SK-N-SH (cell line): ENCODE measurements around the gene PCBD2. TPM values are rescaled to one million over a fixed set of nuclear protein-coding genes. Genes with fewer than 3 reads are reported as not detected.

Experiments used
- CTCF ChIA-PET: fragments of 300-600, 350-600 bp; formaldehyde crosslinking; extraction: SDS; loops from one replicate; lab custom pipeline; 2021; lab: Yijun Ruan, JAX
- POLR2A ChIA-PET: fragments of 350-600 bp; sonication (Branson Sonifier 250); formaldehyde crosslinking; extraction: SDS; loops from one replicate; lab custom pipeline; 2020; ENCODE audit warnings: antibody characterized with exemption, inconsistent platforms; lab: Yijun Ruan, JAX
- DNase-seq: peaks from one replicate; pipeline ENCODE4 v3.0.0; 2012
- H2AFZ ChIP-seq: fragments of 200-600 bp; sonication (generic); 2 replicates; pipeline ENCODE4 v1.8.1; 2016; ENCODE audit warnings: antibody characterized with exemption, mild to moderate bottlenecking, low read depth
- H3F3A ChIP-seq: fragments of 200-600 bp; sonication (generic); replicated peaks from 2 replicates; pipeline ENCODE3; 2016; ENCODE audit warnings: antibody characterized with exemption, mild to moderate bottlenecking; ENCODE audit not compliant: insufficient read depth
- H3K27ac ChIP-seq, 2 experiments: fragments of 200-500 bp in 1 of 2; fragments of 200-600 bp in 1 of 2; sonication (Bioruptor generic) in 1 of 2; sonication (generic), shearing (Covaris generic) in 1 of 2; 2 replicates each; pipeline versions ENCODE4 v1.5.1 to v1.6.1; 2014 to 2016; ENCODE audit warnings: low read depth in 2 of 2, inconsistent platforms in 1 of 2, low read length in 1 of 2, mild to moderate bottlenecking in 1 of 2, mixed read lengths in 1 of 2
- H3K27me3 ChIP-seq: fragments of 200-600 bp; sonication (generic), shearing (Covaris generic); 2 replicates; pipeline ENCODE4 v1.6.1; 2016; ENCODE audit warnings: mixed run types; ENCODE audit not compliant: insufficient read depth
- H3K36me3 ChIP-seq, 2 experiments: fragments of 200-500 bp in 1 of 2; fragments of 200-600 bp in 1 of 2; sonication (Bioruptor generic) in 1 of 2; sonication (generic) in 1 of 2; replicated peaks in 1 of 2; 2 replicates each; pipeline versions ENCODE3 to v1.5.1; 2014 to 2016; ENCODE audit warnings: low read length in 1 of 2, mild to moderate bottlenecking in 1 of 2; ENCODE audit not compliant: insufficient read depth in 2 of 2, control insufficient read depth in 1 of 2
- H3K4me1 ChIP-seq, 2 experiments: fragments of 200-500 bp in 1 of 2; fragments of 200-600 bp in 1 of 2; sonication (Bioruptor generic) in 1 of 2; sonication (generic), shearing (Covaris generic) in 1 of 2; 2 replicates each; pipeline versions ENCODE4 v1.5.1 to v1.6.1; 2014 to 2016; ENCODE audit warnings: low read depth in 1 of 2, low read length in 1 of 2, mixed run types in 1 of 2; ENCODE audit not compliant: insufficient read depth in 2 of 2, control insufficient read depth in 1 of 2
- H3K4me2 ChIP-seq: fragments of 200-600 bp; sonication (generic), shearing (Covaris generic); 2 replicates; pipeline ENCODE4 v1.6.1; 2017; ENCODE audit warnings: mixed run types
- H3K4me3 ChIP-seq, 2 experiments: fragments of 200-500 bp in 1 of 2; fragments of 200-600 bp in 1 of 2; sonication (Bioruptor generic) in 1 of 2; sonication (generic), shearing (Covaris generic) in 1 of 2; 2 replicates each; pipeline versions ENCODE4 v1.5.1 to v1.8.1; 2014 to 2016; ENCODE audit warnings: low read depth in 2 of 2, inconsistent platforms in 1 of 2, low read length in 1 of 2, mild to moderate bottlenecking in 1 of 2, mixed read lengths in 1 of 2, moderate library complexity in 1 of 2
- H3K79me2 ChIP-seq: fragments of 200-600 bp; sonication (generic); 2 replicates; pipeline ENCODE4 v1.8.1; 2017; ENCODE audit warnings: mild to moderate bottlenecking; ENCODE audit not compliant: insufficient read depth
- H3K9ac ChIP-seq: fragments of 200-600 bp; sonication (generic); 2 replicates; pipeline ENCODE4 v1.6.1; 2017; ENCODE audit warnings: mixed run types
- H3K9me2 ChIP-seq: fragments of 200-600 bp; sonication (generic); 2 replicates; pipeline ENCODE4 v1.6.1; 2017; ENCODE audit warnings: mixed run types
- H3K9me3 ChIP-seq: fragments of 200-600 bp; sonication (generic); 2 replicates; pipeline ENCODE4 v1.6.1; 2017; ENCODE audit warnings: mixed run types, mild to moderate bottlenecking, moderate library complexity
- H4K20me1 ChIP-seq: fragments of 200-600 bp; sonication (generic); 2 replicates; pipeline ENCODE4 v1.6.1; 2017; ENCODE audit warnings: mild to moderate bottlenecking, mixed run types; ENCODE audit not compliant: insufficient read depth
- FOSL2 ChIP-seq: IDR thresholded peaks from 2 replicates; pipeline ENCODE4 v1.4.0; 2012; ENCODE audit warnings: low read depth, mild to moderate bottlenecking, moderate library complexity, borderline replicate concordance
- FOXM1 ChIP-seq: IDR thresholded peaks from 2 replicates; pipeline ENCODE4 v1.4.0; 2012; ENCODE audit warnings: low read depth, mild to moderate bottlenecking
- MXI1 ChIP-seq: IDR thresholded peaks from 2 replicates; pipeline ENCODE4 v1.6.1; 2012; ENCODE audit warnings: mild to moderate bottlenecking, low read depth, low read length, improper control_type of control experiment
- POLR2AphosphoS5 ChIP-seq: IDR thresholded peaks from 2 replicates; pipeline ENCODE4 v1.6.1; 2012; ENCODE audit warnings: low read depth, low read length
- RAD21 ChIP-seq: IDR thresholded peaks from 2 replicates; pipeline ENCODE4 v1.6.1; 2012; ENCODE audit warnings: mild to moderate bottlenecking, low read length
- RFX5 ChIP-seq: IDR thresholded peaks from 2 replicates; pipeline ENCODE4 v1.6.1; 2012; ENCODE audit warnings: mild to moderate bottlenecking, improper control_type of control experiment, low read length
- SIN3A ChIP-seq: IDR thresholded peaks from 2 replicates; pipeline ENCODE4 v1.6.1; 2012; ENCODE audit warnings: low read depth, mild to moderate bottlenecking, low read length, moderate library complexity, borderline replicate concordance
- SMC3 ChIP-seq: IDR thresholded peaks from 2 replicates; pipeline ENCODE4 v1.6.1; 2012; ENCODE audit warnings: low read depth, low read length, improper control_type of control experiment
- TAF1 ChIP-seq: IDR thresholded peaks from 2 replicates; pipeline ENCODE4 v1.6.1; 2012; ENCODE audit warnings: low read depth, mild to moderate bottlenecking, low read length, moderate library complexity, borderline replicate concordance
- TEAD4 ChIP-seq: IDR thresholded peaks from 2 replicates; pipeline ENCODE4 v1.4.0; 2012; ENCODE audit warnings: mild to moderate bottlenecking, borderline replicate concordance; ENCODE audit not compliant: insufficient read depth
- WGBS: methylation state at CpG from one replicate; pipeline ENCODE4 v1.1.6; 2017; ENCODE audit warnings: low lambda C conversion rate; 5-methylcytosine and 5-hydroxymethylcytosine counted together
- polyA plus RNA-seq, 3 experiments: library from polyadenylated mRNA; depleted of rRNA; stranded (reverse); fragments of >200 nt; gene quantifications; 2 replicates each; pipeline ENCODE4 v1.2.3, GENCODE V29; 2012
- TF ChIP-seq, protein P1 (sequence below): IDR thresholded peaks from 2 replicates; pipeline ENCODE4 v1.6.1; 2012; ENCODE audit warnings: mild to moderate bottlenecking, low read depth, low read length, moderate library complexity
- TF ChIP-seq, protein P2 (sequence below): fragments of 150-350 bp; IDR thresholded peaks from 2 replicates; pipeline ENCODE4 v1.6.1; 2017; ENCODE audit warnings: antibody characterized with exemption, low read length, low read depth, borderline replicate concordance
- TF ChIP-seq, protein P3 (sequence below): fragments of 150-350 bp; IDR thresholded peaks from 2 replicates; pipeline ENCODE4 v1.6.1; 2016; ENCODE audit warnings: mild to moderate bottlenecking, low read depth, low read length
- TF ChIP-seq, protein P4 (sequence below): fragments of 200-600 bp; sonication (generic); IDR thresholded peaks from 2 replicates; pipeline ENCODE4 v1.6.1; 2017; ENCODE audit warnings: antibody characterized with exemption, mild to moderate bottlenecking, moderate library complexity

The PCBD2 gene
- polyA plus RNA-seq, 1 of the 3 experiments (the other 2 are of a cell fraction), result 5.1 TPM

DNA sequence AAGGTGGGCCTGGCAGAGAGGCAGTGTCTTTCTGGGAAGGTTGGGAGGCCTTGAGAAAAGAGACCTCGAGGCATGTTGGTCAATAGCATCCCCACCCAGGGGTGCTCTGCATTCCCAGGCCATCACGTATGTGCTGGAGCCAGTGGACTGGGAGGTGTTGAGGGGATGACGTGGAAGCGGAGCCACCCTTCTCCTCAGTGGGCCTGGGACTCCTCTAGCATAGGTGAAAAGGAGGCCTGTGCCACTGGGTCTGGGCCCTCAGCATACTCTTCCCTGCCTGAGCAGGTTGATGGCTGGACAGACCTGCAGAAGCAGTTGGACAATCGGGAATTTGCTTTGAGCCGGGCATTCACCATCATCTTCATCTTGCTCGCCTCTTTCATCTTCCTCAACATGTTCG, 103.6 kb downstream of the PCBD2 start:
- Histone ChIP-seq H3K79me2 (no peaks in the 10 kb centered on the region), H3K27ac (no peak overlapping the region), H4K20me1 (no peaks in the 10 kb centered on the region), H3K9ac (no peak overlapping the region), H3K36me3 (no peaks in the 10 kb centered on the region), H3K4me3 (no peak overlapping the region), H2AFZ (no peak overlapping the region), H3K4me2 (no peak overlapping the region), H3K27me3 (no peaks in the 10 kb centered on the region; the same call in 1 of the 2 replicates), H3K4me1 (no peaks in the 10 kb centered on the region; a peak in 1 of 4 replicates), H3K9me3 (no peaks in the 10 kb centered on the region), H3F3A (no peaks in the 10 kb centered on the region), H3K9me2 (no peaks in the 10 kb centered on the region)
- WGBS, result 74% methylated on average over 8 of the region's 8 CpGs
- no peak for TF ChIP-seq FOSL2
- no peak for TF ChIP-seq TEAD4
- TF ChIP-seq, protein P1, sequence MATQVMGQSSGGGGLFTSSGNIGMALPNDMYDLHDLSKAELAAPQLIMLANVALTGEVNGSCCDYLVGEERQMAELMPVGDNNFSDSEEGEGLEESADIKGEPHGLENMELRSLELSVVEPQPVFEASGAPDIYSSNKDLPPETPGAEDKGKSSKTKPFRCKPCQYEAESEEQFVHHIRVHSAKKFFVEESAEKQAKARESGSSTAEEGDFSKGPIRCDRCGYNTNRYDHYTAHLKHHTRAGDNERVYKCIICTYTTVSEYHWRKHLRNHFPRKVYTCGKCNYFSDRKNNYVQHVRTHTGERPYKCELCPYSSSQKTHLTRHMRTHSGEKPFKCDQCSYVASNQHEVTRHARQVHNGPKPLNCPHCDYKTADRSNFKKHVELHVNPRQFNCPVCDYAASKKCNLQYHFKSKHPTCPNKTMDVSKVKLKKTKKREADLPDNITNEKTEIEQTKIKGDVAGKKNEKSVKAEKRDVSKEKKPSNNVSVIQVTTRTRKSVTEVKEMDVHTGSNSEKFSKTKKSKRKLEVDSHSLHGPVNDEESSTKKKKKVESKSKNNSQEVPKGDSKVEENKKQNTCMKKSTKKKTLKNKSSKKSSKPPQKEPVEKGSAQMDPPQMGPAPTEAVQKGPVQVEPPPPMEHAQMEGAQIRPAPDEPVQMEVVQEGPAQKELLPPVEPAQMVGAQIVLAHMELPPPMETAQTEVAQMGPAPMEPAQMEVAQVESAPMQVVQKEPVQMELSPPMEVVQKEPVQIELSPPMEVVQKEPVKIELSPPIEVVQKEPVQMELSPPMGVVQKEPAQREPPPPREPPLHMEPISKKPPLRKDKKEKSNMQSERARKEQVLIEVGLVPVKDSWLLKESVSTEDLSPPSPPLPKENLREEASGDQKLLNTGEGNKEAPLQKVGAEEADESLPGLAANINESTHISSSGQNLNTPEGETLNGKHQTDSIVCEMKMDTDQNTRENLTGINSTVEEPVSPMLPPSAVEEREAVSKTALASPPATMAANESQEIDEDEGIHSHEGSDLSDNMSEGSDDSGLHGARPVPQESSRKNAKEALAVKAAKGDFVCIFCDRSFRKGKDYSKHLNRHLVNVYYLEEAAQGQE, result no peak
- no peak for TF ChIP-seq TAF1
- TF ChIP-seq, protein P2, sequence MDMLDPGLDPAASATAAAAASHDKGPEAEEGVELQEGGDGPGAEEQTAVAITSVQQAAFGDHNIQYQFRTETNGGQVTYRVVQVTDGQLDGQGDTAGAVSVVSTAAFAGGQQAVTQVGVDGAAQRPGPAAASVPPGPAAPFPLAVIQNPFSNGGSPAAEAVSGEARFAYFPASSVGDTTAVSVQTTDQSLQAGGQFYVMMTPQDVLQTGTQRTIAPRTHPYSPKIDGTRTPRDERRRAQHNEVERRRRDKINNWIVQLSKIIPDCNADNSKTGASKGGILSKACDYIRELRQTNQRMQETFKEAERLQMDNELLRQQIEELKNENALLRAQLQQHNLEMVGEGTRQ, result no peak
- no peak for TF ChIP-seq MXI1
- TF ChIP-seq POLR2AphosphoS5, result no peak
- no peak for TF ChIP-seq RAD21
- TF ChIP-seq RFX5, result no peak
- TF ChIP-seq, protein P3, sequence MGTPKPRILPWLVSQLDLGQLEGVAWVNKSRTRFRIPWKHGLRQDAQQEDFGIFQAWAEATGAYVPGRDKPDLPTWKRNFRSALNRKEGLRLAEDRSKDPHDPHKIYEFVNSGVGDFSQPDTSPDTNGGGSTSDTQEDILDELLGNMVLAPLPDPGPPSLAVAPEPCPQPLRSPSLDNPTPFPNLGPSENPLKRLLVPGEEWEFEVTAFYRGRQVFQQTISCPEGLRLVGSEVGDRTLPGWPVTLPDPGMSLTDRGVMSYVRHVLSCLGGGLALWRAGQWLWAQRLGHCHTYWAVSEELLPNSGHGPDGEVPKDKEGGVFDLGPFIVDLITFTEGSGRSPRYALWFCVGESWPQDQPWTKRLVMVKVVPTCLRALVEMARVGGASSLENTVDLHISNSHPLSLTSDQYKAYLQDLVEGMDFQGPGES, result no peak
- TF ChIP-seq SIN3A, result no peak
- TF ChIP-seq FOXM1, result no peak
- no peak for TF ChIP-seq SMC3
- TF ChIP-seq, protein P4, sequence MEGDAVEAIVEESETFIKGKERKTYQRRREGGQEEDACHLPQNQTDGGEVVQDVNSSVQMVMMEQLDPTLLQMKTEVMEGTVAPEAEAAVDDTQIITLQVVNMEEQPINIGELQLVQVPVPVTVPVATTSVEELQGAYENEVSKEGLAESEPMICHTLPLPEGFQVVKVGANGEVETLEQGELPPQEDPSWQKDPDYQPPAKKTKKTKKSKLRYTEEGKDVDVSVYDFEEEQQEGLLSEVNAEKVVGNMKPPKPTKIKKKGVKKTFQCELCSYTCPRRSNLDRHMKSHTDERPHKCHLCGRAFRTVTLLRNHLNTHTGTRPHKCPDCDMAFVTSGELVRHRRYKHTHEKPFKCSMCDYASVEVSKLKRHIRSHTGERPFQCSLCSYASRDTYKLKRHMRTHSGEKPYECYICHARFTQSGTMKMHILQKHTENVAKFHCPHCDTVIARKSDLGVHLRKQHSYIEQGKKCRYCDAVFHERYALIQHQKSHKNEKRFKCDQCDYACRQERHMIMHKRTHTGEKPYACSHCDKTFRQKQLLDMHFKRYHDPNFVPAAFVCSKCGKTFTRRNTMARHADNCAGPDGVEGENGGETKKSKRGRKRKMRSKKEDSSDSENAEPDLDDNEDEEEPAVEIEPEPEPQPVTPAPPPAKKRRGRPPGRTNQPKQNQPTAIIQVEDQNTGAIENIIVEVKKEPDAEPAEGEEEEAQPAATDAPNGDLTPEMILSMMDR, result no peak
- ChIA-PET POLR2A (no interaction called here), CTCF (no interaction called here)
- peak; percentile 2 for DNase-seq
